Lung (tissue), 12 donors: Measurements from ENCODE around the gene ACTN4. TPM values are rescaled to one million over a fixed set of nuclear protein-coding genes. Genes with fewer than 3 reads are reported as not detected.
A peak's percentile ranks its signal among the peaks of the same experiment; 100 is the strongest.

ENCODE experiments used
- ATAC-seq: fragments of 200-7000 bp; cut with Tn5 transposase; one replicate; pipeline ENCODE4 v1.9.1; 2020; ENCODE audit warnings: moderate number of reproducible peaks; ENCODE audit not compliant: insufficient read depth, low FRiP score
- DNase-seq, 3 donors: peaks; one replicate each; pipeline ENCODE4 v3.0.0-alpha.2; 2013 to 2017
- H3K27ac ChIP-seq, 2 donors: one replicate each; pipeline ENCODE4 v1.5.1; 2013; ENCODE audit warnings: mild to moderate bottlenecking in 2 of 2, moderate library complexity in 2 of 2, control low read depth in 1 of 2, inconsistent platforms in 1 of 2, low read depth in 1 of 2, low read length in 1 of 2
- H3K27me3 ChIP-seq, 3 donors: one replicate each; pipeline ENCODE4 v1.5.1; 2013; ENCODE audit warnings: low read length in 2 of 3; ENCODE audit not compliant: control insufficient read depth in 3 of 3, insufficient read depth in 3 of 3
- H3K36me3 ChIP-seq, 4 donors: one replicate each; pipeline ENCODE4 v1.5.1; 2013; ENCODE audit warnings: low read length in 4 of 4, mild to moderate bottlenecking in 1 of 4, moderate library complexity in 1 of 4; ENCODE audit not compliant: control insufficient read depth in 4 of 4, insufficient read depth in 4 of 4
- H3K4me1 ChIP-seq, 5 donors: one replicate each; pipeline ENCODE4 v1.5.1; 2013; ENCODE audit warnings: low read length in 5 of 5, mild to moderate bottlenecking in 2 of 5, moderate library complexity in 1 of 5; ENCODE audit not compliant: control insufficient read depth in 5 of 5, insufficient read depth in 5 of 5
- H3K4me3 ChIP-seq: one replicate; pipeline ENCODE4 v1.5.1; 2013; ENCODE audit warnings: mild to moderate bottlenecking, control low read depth, moderate library complexity
- H3K9ac ChIP-seq, 2 donors: one replicate each; pipeline ENCODE4 v1.5.1; 2013; ENCODE audit warnings: low read length in 2 of 2, control low read depth in 1 of 2; ENCODE audit not compliant: insufficient read depth in 1 of 2
- H3K9me3 ChIP-seq, 4 donors: one replicate each; pipeline ENCODE4 v1.5.1; 2013; ENCODE audit warnings: low read length in 3 of 4, mild to moderate bottlenecking in 1 of 4, moderate library complexity in 1 of 4; ENCODE audit not compliant: control insufficient read depth in 4 of 4, insufficient read depth in 3 of 4
- WGBS, 2 donors: extraction: QIAGEN DNeasy Blood & Tissue Kit; methylation state at CpG; one replicate each; pipeline ENCODE4 v1.1.7; 2013; 5-methylcytosine and 5-hydroxymethylcytosine counted together
- polyA plus RNA-seq, 2 donors: library from polyadenylated mRNA; stranded (reverse); fragments of 200-250 nt; gene quantifications; one replicate each; pipeline ENCODE4 v1.2.1, GENCODE V29; 2013
- total RNA-seq, 2 donors: library from RNA; depleted of rRNA in 1 of 2; stranded (reverse); fragments of >200 nt in 1 of 2; gene quantifications; one replicate each; pipeline ENCODE4 v1.2.1, GENCODE V29; 2014 to 2021
- TF ChIP-seq, protein P1 (sequence below): IDR thresholded peaks from 2 replicates; pipeline ENCODE4 v1.5.1; 2012; ENCODE audit warnings: mild to moderate bottlenecking; ENCODE audit errors: control extremely low read depth, extremely low read depth
- donor health status: control.
- donor health status: control.
- donor health status: Bipolar disorder and iron deficiency.
- donor health status: healthy.
- donor health status: DM: yes; HTN: yes; CAD: no.

ACTN4 gene
- total and polyA plus RNA-seq, 4 donors, result 229 to 552 (median 367) TPM

- Histone ChIP-seq H3K9me3 (no peaks in the 10 kb centered on the region), H3K36me3 (peaks cover 4 to 37% (median 13%) of the 10 kb centered on the region in 4 donors), H3K9ac (no peak overlapping the region), H3K4me1 (peaks cover 11 to 58% (median 29%) of the 10 kb centered on the region in 5 donors), H3K27me3 (no peaks in the 10 kb centered on the region), H3K27ac (peak overlapping the region in 1 of 2 donors; percentile 62), H3K4me3 (no peak overlapping the region)
- TF ChIP-seq, protein P1, sequence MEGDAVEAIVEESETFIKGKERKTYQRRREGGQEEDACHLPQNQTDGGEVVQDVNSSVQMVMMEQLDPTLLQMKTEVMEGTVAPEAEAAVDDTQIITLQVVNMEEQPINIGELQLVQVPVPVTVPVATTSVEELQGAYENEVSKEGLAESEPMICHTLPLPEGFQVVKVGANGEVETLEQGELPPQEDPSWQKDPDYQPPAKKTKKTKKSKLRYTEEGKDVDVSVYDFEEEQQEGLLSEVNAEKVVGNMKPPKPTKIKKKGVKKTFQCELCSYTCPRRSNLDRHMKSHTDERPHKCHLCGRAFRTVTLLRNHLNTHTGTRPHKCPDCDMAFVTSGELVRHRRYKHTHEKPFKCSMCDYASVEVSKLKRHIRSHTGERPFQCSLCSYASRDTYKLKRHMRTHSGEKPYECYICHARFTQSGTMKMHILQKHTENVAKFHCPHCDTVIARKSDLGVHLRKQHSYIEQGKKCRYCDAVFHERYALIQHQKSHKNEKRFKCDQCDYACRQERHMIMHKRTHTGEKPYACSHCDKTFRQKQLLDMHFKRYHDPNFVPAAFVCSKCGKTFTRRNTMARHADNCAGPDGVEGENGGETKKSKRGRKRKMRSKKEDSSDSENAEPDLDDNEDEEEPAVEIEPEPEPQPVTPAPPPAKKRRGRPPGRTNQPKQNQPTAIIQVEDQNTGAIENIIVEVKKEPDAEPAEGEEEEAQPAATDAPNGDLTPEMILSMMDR, result no peak
- DNase-seq (no peak), ATAC-seq (no peak)
- 78 to 89% methylated on average over 11 of the region's 11 CpGs for WGBS, 2 donors
Measured at GRCh38 chr19:38697641-38698071, 50.2 kb downstream of the ACTN4 start.

DNA sequence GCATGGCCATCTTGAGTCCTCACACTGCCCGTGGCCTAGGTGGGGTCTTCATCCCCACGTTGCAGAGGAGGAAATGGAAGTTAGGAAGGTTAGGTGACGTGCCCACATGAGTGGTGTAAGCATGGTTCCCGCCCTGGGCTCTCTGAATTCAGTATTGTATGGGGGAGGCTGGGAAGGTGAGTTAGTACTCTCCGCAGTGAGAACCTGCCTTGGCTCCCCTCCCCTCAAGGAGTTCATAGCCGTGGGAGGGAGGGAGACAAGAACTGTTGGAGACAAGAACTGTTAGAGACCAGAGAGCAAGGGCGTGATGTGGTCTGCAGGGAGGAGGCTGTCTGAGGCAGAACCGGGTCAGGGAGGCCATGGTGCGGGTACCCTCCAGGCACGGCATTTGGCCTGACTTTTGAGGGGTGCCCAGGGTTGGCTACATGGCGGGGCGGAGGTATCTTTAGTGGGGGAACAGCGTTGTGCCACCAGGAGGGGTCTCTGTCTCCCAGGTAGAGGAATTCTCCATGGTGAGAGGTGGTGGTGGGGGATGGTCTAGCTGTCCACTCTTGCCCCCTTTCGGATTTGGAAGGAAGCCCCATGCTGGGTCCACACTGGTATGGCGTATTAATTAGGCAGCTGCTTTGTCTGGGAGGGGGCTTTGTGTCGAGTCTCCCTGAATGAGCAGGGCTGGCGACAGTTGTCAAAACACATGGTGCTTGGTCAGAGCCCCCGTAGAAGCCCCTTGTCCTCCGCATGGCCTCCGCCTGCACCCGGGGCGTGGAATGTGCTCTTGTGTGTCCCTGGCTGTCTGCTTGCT, 51.0 kb downstream of the ACTN4 start:
- ATAC-seq, result no peak
- H3K9ac ChIP-seq, result no peak overlapping the region

DNA sequence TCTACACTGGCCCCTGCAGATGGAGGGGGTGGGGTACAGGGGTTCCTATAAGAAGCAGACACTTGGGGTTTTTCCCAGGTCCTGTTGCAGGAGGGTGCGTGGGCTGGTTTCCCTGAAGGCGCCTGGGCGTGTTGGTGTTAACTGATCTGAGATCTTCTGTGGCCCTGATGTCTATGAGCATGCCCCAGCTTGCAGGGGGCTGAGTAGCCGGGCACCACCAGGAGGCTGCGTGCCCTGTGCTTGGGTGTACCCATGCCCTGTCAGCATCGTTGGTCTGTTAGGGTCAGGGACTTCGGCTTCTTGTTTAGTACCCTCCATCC, 51.5 kb downstream of the ACTN4 start:
- Histone ChIP-seq H3K9ac (no peak overlapping the region), H3K4me3 (no peak overlapping the region), H3K27ac (peak overlapping the region; percentile 20 to 59), H3K36me3 (peaks cover 4 to 46% (median 19%) of the 10 kb centered on the region in 4 donors), H3K4me1 (peaks cover 8 to 49% (median 21%) of the 10 kb centered on the region in 5 donors), H3K27me3 (no peaks in the 10 kb centered on the region), H3K9me3 (no peaks in the 10 kb centered on the region)
- ATAC-seq, result no peak
- WGBS, 2 donors, result 68 to 87% methylated on average over 7 of the region's 7 CpGs
- DNase-seq, result no peak
- TF ChIP-seq, protein P1, result no peak

More for the DNA sequence above, 51.0 kb downstream of the ACTN4 start:
- 82 to 83% methylated on average over 22 of the region's 22 CpGs for WGBS, 2 donors
- Histone ChIP-seq H3K27me3 (no peaks in the 10 kb centered on the region), H3K27ac (peak overlapping the region in 1 of 2 donors; percentile 20), H3K9me3 (no peaks in the 10 kb centered on the region), H3K4me3 (no peak overlapping the region), H3K4me1 (peaks cover 10 to 54% (median 21%) of the 10 kb centered on the region in 5 donors), H3K36me3 (peaks cover 4 to 40% (median 16%) of the 10 kb centered on the region in 4 donors)
- no peak for DNase-seq
- TF ChIP-seq, protein P1, result no peak
